CD4-positive, alpha-beta T cell (primary cell): Measurements from ENCODE around the gene GOLPH3. TPM values are rescaled to one million over a fixed set of nuclear protein-coding genes. Genes with fewer than 3 reads are reported as not detected.

Experiments
- ATAC-seq: fragments of 200-7000 bp; cut with Tn5 transposase; one replicate; pipeline ENCODE4 v1.10.0; 2022; ENCODE audit warnings: mild to moderate bottlenecking; ENCODE audit not compliant: poor library complexity
- CTCF ChIA-PET: fragments of 350-600 bp; sonication (Branson Sonifier 250); formaldehyde crosslinking; loops from one replicate; lab custom pipeline; 2021; ENCODE audit warnings: antibody characterized with exemption, inconsistent platforms; lab: Charles Lee
- POLR2A ChIA-PET: fragments of 350-600 bp; sonication (Branson Sonifier 250); formaldehyde crosslinking; loops from one replicate; lab custom pipeline; 2021; ENCODE audit warnings: antibody characterized with exemption, inconsistent platforms; lab: Charles Lee
- DNase-seq, 14 experiments: peaks; one replicate each; pipeline ENCODE4 v3.0.0-alpha.2; 2013 to 2020; ENCODE audit warnings: mixed read lengths in 2 of 14
- H3K27ac ChIP-seq, 2 donors: one replicate each; pipeline versions ENCODE4 v1.5.1 to v1.7.0; 2013; ENCODE audit warnings: low read length in 2 of 2, low read depth in 1 of 2, mild to moderate bottlenecking in 1 of 2
- H3K27me3 ChIP-seq, 2 experiments: 1 replicate in 1 of 2; 2 replicates in 1 of 2; pipeline versions ENCODE4 v1.6.1 to v1.7.0; 2013; ENCODE audit warnings: low read length in 2 of 2, control low read depth in 1 of 2, mild to moderate bottlenecking in 1 of 2, moderate library complexity in 1 of 2; ENCODE audit not compliant: insufficient read depth in 2 of 2, control insufficient read depth in 1 of 2
- H3K36me3 ChIP-seq: one replicate; pipeline ENCODE4 v1.6.1; 2013; ENCODE audit warnings: low read length, control low read depth; ENCODE audit not compliant: insufficient read depth
- H3K4me1 ChIP-seq: one replicate; pipeline ENCODE4 v1.6.1; 2013; ENCODE audit warnings: low read length, control low read depth; ENCODE audit not compliant: insufficient read depth
- H3K4me3 ChIP-seq: one replicate; pipeline ENCODE4 v1.5.1; 2013; ENCODE audit warnings: mild to moderate bottlenecking, low read length, moderate library complexity
- H3K9me3 ChIP-seq, 2 experiments: 1 replicate in 1 of 2; 2 replicates in 1 of 2; pipeline versions ENCODE4 v1.6.1 to v1.7.0; 2013; ENCODE audit warnings: low read length in 2 of 2, mild to moderate bottlenecking in 2 of 2, control low read depth in 1 of 2, moderate library complexity in 1 of 2; ENCODE audit not compliant: control insufficient read depth in 1 of 2, insufficient read depth in 1 of 2
- H3K27ac Mint-ChIP-seq: one replicate; pipeline ENCODE4 v1.8.0; 2020; ENCODE audit warnings: mixed read lengths
- H3K27me3 Mint-ChIP-seq: one replicate; pipeline ENCODE4 v1.8.0; 2021; ENCODE audit warnings: mixed read lengths
- H3K36me3 Mint-ChIP-seq: one replicate; pipeline ENCODE4 v1.8.0; 2021; ENCODE audit warnings: low read depth, mixed read lengths
- H3K4me1 Mint-ChIP-seq: one replicate; pipeline ENCODE4 v1.8.0; 2021; ENCODE audit warnings: low read depth, mixed read lengths
- H3K4me3 Mint-ChIP-seq: one replicate; pipeline ENCODE4 v1.8.0; 2020; ENCODE audit warnings: mild to moderate bottlenecking, mixed read lengths
- H3K9me3 Mint-ChIP-seq: one replicate; pipeline ENCODE4 v1.8.0; 2020; ENCODE audit warnings: mixed read lengths
- intact Hi-C, 2 experiments: fragments of 100-400 bp; cut with DNase I in 1 of 2; cut with micrococcal nuclease in 1 of 2; formaldehyde crosslinking; loops; one replicate each; pipeline versions ENCODE4 v1.15.1 to v1.9.0; 2023 to 2025; cut with DNase I, micrococcal nuclease
- total RNA-seq, 174 experiments: library from RNA in 2 of 174; stranded (reverse) in 2 of 174; gene quantifications; one replicate each; pipeline ENCODE4 v1.2.3 and lab custom pipeline; 2021 to 2026
- TF ChIP-seq, protein P1 (sequence below): fragments of 200-600 bp; IDR thresholded peaks from one replicate; pipeline ENCODE4 v1.8.0; 2022; ENCODE audit warnings: antibody characterized with exemption, mild to moderate bottlenecking

GOLPH3 gene
- total RNA-seq, 2 experiments from 2014 or later, result 52.0 to 55.4 TPM

DNA sequence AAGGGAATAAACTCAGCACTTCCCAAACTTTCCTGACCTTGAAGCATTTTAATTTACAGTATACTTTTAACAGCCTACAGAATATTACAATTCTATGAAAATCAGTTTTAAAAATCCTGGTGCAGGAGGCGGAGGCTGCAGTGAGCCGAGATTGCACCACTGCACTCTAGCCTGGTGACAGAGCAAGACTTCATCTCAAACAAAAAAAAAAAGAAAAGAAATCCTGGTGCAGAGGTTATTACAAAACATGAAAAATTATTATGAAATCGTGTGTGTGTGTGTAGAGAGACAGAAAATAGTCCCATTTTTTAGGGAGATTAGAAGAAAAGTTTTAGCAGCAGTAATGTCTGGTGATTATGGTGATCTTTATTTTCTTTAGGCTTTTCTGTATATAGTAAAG lies 26.9 kb downstream of the GOLPH3 start:
- H3K27me3 ChIP-seq, result no peaks in the 10 kb centered on the region
- ChIA-PET POLR2A (interaction anchor here (0.6 kb wide), 1 partner anchor 1866 kb away, joined by 3 read pairs; no protein-coding TSS in a partner anchor), CTCF (interaction anchor here (1.4 kb wide), 1 partner anchor 17 kb away, joined by 4 read pairs; no protein-coding TSS in a partner anchor)
- no peaks in the 10 kb centered on the region for H3K27me3 Mint-ChIP-seq
- no peak overlapping the region for H3K27ac ChIP-seq
- peaks cover 60% of the 10 kb centered on the region for H3K4me1 Mint-ChIP-seq
- no peak for DNase-seq
- no peak for ATAC-seq
- H3K36me3 ChIP-seq, result peaks cover 2% of the 10 kb centered on the region
- no peak overlapping the region for H3K4me3 ChIP-seq
- no peak overlapping the region for H3K4me3 Mint-ChIP-seq
- no peaks in the 10 kb centered on the region for H3K9me3 Mint-ChIP-seq
- H3K27ac Mint-ChIP-seq, result peak overlapping the region; percentile 21
- H3K36me3 Mint-ChIP-seq, result peaks cover 46% of the 10 kb centered on the region
- H3K9me3 ChIP-seq, result no peaks in the 10 kb centered on the region
- TF ChIP-seq, protein P1, sequence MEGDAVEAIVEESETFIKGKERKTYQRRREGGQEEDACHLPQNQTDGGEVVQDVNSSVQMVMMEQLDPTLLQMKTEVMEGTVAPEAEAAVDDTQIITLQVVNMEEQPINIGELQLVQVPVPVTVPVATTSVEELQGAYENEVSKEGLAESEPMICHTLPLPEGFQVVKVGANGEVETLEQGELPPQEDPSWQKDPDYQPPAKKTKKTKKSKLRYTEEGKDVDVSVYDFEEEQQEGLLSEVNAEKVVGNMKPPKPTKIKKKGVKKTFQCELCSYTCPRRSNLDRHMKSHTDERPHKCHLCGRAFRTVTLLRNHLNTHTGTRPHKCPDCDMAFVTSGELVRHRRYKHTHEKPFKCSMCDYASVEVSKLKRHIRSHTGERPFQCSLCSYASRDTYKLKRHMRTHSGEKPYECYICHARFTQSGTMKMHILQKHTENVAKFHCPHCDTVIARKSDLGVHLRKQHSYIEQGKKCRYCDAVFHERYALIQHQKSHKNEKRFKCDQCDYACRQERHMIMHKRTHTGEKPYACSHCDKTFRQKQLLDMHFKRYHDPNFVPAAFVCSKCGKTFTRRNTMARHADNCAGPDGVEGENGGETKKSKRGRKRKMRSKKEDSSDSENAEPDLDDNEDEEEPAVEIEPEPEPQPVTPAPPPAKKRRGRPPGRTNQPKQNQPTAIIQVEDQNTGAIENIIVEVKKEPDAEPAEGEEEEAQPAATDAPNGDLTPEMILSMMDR, result no peak
- H3K4me1 ChIP-seq, result peaks cover 14% of the 10 kb centered on the region
- intact Hi-C loops, result no loop called here

DNA sequence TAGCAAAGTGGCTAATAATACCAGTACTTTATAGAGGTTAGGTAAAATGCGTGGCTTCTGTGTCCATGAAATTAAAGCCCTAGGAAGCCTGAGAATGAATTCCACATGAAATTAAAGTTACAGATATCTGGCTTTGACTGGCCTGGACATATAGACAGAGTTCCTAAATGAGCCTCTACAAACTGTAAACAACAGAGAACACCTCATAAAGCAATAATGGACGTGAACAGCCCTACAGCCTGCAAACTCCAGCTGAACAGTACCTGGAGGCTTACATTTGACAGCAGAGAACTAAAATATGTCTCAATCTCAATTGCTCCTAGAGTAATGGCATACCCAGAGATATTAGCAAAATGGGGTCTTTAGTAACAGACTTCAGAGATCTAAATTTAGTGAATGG lies 28.7 kb downstream of the GOLPH3 start:
- Histone ChIP-seq H3K4me1 (peaks cover 12% of the 10 kb centered on the region), H3K27me3 (no peaks in the 10 kb centered on the region), H3K27ac (no peak overlapping the region), H3K36me3 (peaks cover 6% of the 10 kb centered on the region), H3K4me3 (no peak overlapping the region), H3K9me3 (no peaks in the 10 kb centered on the region)
- intact Hi-C loops, result no loop called here
- H3K27ac Mint-ChIP-seq, result peak overlapping the region; percentile 8
- H3K9me3 Mint-ChIP-seq, result no peaks in the 10 kb centered on the region
- TF ChIP-seq, protein P1, result no peak
- no peak overlapping the region for H3K4me3 Mint-ChIP-seq
- CTCF ChIA-PET, result no interaction called here
- H3K36me3 Mint-ChIP-seq, result peaks cover 54% of the 10 kb centered on the region
- POLR2A ChIA-PET, result no interaction called here
- H3K27me3 Mint-ChIP-seq, result no peaks in the 10 kb centered on the region
- peaks cover 54% of the 10 kb centered on the region for H3K4me1 Mint-ChIP-seq
- ATAC-seq, result no peak
- no peak for DNase-seq

DNA sequence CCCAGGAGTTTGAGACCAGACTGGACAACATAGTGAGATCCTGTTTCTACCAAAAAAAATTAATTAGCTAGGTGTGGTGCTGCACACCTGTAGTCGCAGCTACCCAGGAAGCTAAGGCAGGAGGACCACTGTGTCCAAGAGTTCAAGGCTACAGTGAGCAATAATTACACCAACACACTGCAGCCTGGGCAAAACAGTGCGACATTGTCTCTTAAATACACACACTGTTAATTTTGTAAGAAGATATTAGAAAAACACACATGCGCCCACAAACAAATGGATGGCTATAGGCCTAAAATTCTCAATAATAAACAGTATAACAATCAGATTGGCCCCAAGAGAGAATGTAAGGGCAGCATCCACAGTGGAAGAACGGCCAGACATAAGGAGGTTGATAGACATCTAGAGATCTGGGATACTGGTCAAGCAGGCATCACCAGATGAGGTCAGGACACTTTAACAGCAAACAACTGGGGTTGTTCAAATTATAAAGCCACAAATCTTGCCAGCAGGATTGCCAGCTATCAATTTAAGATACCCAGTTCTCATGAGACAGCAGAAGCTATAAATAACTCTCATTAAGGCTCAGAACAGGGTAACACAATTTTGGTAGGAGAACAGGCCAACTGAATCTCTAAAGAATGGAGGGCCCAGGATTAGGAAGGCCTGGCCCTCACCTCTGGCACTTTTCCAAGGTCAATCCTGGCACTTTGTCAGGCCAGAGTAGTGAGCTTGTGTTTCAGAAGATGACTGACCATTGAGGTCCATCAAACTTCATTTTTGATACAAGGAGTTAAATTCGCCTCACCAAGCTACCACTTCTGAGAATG lies 29.5 kb downstream of the GOLPH3 start:
- peaks cover 59% of the 10 kb centered on the region for H3K36me3 Mint-ChIP-seq
- Histone ChIP-seq H3K27me3 (no peaks in the 10 kb centered on the region), H3K4me3 (no peak overlapping the region), H3K36me3 (peaks cover 6% of the 10 kb centered on the region), H3K27ac (no peak overlapping the region), H3K4me1 (peaks cover 11% of the 10 kb centered on the region), H3K9me3 (no peaks in the 10 kb centered on the region)
- no peak for DNase-seq
- no peak for ATAC-seq
- ChIA-PET CTCF (no interaction called here), POLR2A (interaction anchor here (1.6 kb wide), 1 partner anchor 30 kb away, joined by 5 read pairs; the partner anchor contains the start of gene GOLPH3)
- peak overlapping the region; percentile 18 for H3K27ac Mint-ChIP-seq
- H3K27me3 Mint-ChIP-seq, result no peaks in the 10 kb centered on the region
- no peaks in the 10 kb centered on the region for H3K9me3 Mint-ChIP-seq
- TF ChIP-seq, protein P1, result no peak
- H3K4me1 Mint-ChIP-seq, result peaks cover 57% of the 10 kb centered on the region
- H3K4me3 Mint-ChIP-seq, result no peak overlapping the region
- intact Hi-C loops, result no loop called here
